Measurements from ENCODE around the gene B3GNT7. TPM values are rescaled to one million over a fixed set of nuclear protein-coding genes. Genes with fewer than 3 reads are reported as not detected.

The B3GNT7 gene, protein sequence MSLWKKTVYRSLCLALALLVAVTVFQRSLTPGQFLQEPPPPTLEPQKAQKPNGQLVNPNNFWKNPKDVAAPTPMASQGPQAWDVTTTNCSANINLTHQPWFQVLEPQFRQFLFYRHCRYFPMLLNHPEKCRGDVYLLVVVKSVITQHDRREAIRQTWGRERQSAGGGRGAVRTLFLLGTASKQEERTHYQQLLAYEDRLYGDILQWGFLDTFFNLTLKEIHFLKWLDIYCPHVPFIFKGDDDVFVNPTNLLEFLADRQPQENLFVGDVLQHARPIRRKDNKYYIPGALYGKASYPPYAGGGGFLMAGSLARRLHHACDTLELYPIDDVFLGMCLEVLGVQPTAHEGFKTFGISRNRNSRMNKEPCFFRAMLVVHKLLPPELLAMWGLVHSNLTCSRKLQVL
- 4.7 TPM for total RNA-seq

DNA sequence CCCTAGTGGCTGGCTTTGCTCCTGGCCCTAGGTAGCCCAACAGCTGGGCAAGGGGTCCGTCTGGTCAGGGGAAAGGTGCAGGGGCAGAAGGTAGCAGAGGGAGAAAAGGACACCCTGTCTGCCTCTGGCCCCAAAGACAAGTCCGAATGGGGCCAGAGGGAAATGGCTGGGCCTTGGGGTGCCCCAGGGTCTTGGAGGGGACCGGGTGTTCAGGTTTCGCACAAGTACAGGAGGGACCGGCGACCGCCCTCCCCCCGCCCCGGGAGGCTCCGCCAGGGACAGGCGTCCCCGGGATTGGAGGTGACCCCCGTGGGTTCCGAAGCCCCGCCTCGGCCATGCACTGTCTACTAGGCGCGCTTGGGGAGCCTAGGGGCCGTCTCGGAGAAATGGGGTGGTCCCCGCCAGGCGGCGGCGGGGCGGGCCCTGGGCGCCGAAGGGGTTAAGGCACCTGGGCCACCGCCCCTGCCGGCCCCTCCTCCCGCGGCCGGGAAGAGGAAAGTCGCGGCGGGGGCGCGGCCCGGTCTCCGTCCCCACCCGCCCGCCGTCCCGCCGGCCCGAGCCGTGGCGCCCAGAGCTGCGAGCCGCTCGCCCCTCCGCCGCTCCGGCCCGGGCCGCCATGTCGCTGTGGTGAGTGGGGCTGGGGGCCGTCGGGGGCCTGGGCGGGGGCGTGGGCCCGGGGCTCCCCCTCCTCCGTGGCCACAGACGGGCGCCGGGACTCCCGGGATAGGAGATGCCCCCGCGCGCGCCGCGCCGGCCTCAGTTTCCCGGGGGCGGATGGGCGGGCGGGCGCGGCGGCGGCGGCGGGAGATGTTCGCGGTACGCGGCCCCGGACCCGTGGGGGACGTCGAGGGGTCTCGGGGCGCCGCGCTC lies at the start of gene B3GNT7:
TSS of gene B3GNT7 (plus strand) at position 523 of the 870 bp plus-strand sequence. CDS start at position 617, 94 bp downstream.

Small RNA genes within 50 kb of the gene (small RNA-seq; reads per million reads assigned to genes)
- not detected for gene MIR4777 (ENCODE audit: low replicate concordance)

Other genes starting within 250 kb of the B3GNT7 start
- 28.2 TPM for gene ARMC9, start 197.1 kb upstream of the B3GNT7 start, total RNA-seq
- 150 TPM for gene NCL, start 68.8 kb downstream of the B3GNT7 start, total RNA-seq
- gene NMUR1, start 134.7 kb downstream of the B3GNT7 start, total RNA-seq: 1.3 TPM
- gene TEX44, start 197.2 kb downstream of the B3GNT7 start, total RNA-seq: not detected